GM23248 (cell line): ENCODE results near the gene CCDC63.

Experiments used
- EZH2 ChIP-seq: fragments of 200-600 bp; sonication (generic); IDR thresholded peaks from 2 replicates; pipeline ENCODE4 v1.6.1; 2018; ENCODE audit warnings: antibody characterized with exemption, mild to moderate bottlenecking; ENCODE audit not compliant: insufficient read depth, poor library complexity, severe bottlenecking
- EZH2phosphoT487 ChIP-seq: fragments of 200-600 bp; sonication (generic); IDR thresholded peaks from 2 replicates; pipeline ENCODE4 v1.6.1; 2018; ENCODE audit warnings: antibody characterized with exemption, moderate library complexity, mild to moderate bottlenecking, low read depth; ENCODE audit not compliant: insufficient read depth

DNA sequence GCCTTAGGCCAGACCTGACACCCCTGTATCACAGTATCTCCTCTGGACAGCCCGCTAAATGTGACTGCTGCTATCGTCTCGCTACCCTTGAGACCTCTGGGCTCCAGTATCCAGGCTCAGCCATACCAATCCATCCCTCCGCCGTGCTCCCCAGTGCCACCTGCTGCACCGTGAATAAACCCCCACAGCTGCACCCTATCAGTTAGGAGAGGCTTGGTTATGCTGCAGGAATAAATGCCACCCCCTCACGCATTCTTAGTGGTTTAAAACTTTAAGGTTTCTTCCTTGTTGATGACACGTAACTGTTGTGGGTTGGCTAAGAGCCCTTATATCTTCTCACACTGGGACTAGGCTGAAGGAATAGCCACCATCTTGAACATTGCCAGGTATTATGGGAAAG, 12.1 kb downstream of the CCDC63 start:
- TF ChIP-seq EZH2phosphoT487 (no peak), EZH2 (no peak)
